Left cardiac atrium (tissue), 4 donors: ENCODE results near the gene MIS18BP1. TPM values are rescaled to one million over a fixed set of nuclear protein-coding genes. Genes with fewer than 3 reads are reported as not detected.

ENCODE experiments used
- ATAC-seq, 2 donors: fragments of 200-7000 bp; cut with Tn5 transposase; one replicate each; pipeline ENCODE4 v1.9.1; 2020; ENCODE audit warnings: mild to moderate bottlenecking in 2 of 2, moderate library complexity in 2 of 2
- DNase-seq: peaks from one replicate; pipeline ENCODE4 v3.0.0-alpha.2; 2020
- intact Hi-C, 2 donors: fragments of 100-400 bp; cut with DNase I; formaldehyde crosslinking; loops; one replicate each; pipeline versions ENCODE4 v1.14.1 to v1.15.1; 2022 to 2023
- total RNA-seq, 2 donors: library from RNA; stranded (reverse); fragmentation: NEBNext Ultra II Directional; extraction: Animal tissue kit (Norgen Biotek cat#: 25700); gene quantifications; one replicate each; pipeline ENCODE4 v1.2.1, GENCODE V29; 2021
- donor health status: DM: no; HTN: yes; CAD: no.
- donor health status: DM: no; HTN: yes; CAD: no; lungs with severe emphysema.
- donor health status: DM: yes; HTN: yes; CAD: no.
- donor health status: Dilated cardiomyopathy.

The MIS18BP1 gene
- total RNA-seq, 2 donors from 2014 or later: 7.1 to 9.1 TPM

- intact Hi-C loops: no loop called here
- ATAC-seq (no peak), DNase-seq (no peak)
These were observed 71.7 kb downstream of the MIS18BP1 start for GRCh38 chr14:45181329-45181728.

GRCh38 chr14:45177076-45177475 is 75.9 kb downstream of the MIS18BP1 start:
- intact Hi-C loops: no loop called here
- no peak for ATAC-seq
- DNase-seq: no peak

GRCh38 chr14:45169906-45170305 is 83.1 kb downstream of the MIS18BP1 start:
- intact Hi-C loops: no loop called here
- ATAC-seq (no peak), DNase-seq (no peak)

- ATAC-seq (no peak), DNase-seq (no peak)
- intact Hi-C loops: no loop called here
These were observed 96.9 kb downstream of the MIS18BP1 start for GRCh38 chr14:45156067-45156466.

Other genes starting within 250 kb of the MIS18BP1 start
- gene PRPF39, start 169.1 kb downstream of the MIS18BP1 start, total RNA-seq: 10 to 100 TPM; 12.8 to 19.5 TPM
- 10 to 100 TPM; 76.0 to 78.9 TPM for gene FKBP3, start 118.7 kb downstream of the MIS18BP1 start, total RNA-seq
- 1 to 10 TPM; 3.1 to 3.4 TPM for gene FANCM, start 117.3 kb downstream of the MIS18BP1 start, total RNA-seq